Fibroblast of pulmonary artery (primary cell): ENCODE data around the gene ANO2.

Source experiments
- DNase-seq: peaks from one replicate; pipeline ENCODE4 v3.0.0-alpha.2; 2010; ENCODE audit warnings: low read depth
- H3K4me3 ChIP-seq: replicated peaks from 2 replicates; pipeline ENCODE4 v1.5.1; 2011; ENCODE audit warnings: low read depth, mild to moderate bottlenecking, control low read depth, low read length, moderate library complexity
- TF ChIP-seq, protein P1 (sequence below): IDR thresholded peaks from 2 replicates; pipeline ENCODE4 v1.5.1; 2011; ENCODE audit warnings: mild to moderate bottlenecking, control low read depth, low read length, inconsistent platforms; ENCODE audit errors: missing control alignments

ANO2 gene

DNA sequence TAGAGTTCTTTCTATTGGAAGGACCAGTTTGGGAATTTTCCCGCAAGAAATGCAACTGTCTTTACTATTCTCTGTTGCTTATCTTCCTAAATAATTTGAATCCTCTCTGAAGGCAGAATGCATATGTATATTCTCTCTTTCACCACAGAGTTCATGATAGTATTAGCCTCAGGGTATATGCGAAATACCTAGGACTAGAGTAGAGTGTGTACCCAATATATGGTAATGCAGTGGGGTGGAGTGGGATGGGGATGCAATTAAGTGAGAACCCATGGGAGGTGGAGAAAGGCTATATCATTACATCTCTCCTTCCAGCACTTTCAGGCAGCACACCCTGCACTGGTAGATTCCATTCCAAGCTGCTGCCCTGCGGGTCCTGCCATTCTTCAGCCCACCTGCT is 207.3 kb downstream of the ANO2 start:
- no peak for DNase-seq
- H3K4me3 ChIP-seq, result no peak overlapping the region
- TF ChIP-seq, protein P1, sequence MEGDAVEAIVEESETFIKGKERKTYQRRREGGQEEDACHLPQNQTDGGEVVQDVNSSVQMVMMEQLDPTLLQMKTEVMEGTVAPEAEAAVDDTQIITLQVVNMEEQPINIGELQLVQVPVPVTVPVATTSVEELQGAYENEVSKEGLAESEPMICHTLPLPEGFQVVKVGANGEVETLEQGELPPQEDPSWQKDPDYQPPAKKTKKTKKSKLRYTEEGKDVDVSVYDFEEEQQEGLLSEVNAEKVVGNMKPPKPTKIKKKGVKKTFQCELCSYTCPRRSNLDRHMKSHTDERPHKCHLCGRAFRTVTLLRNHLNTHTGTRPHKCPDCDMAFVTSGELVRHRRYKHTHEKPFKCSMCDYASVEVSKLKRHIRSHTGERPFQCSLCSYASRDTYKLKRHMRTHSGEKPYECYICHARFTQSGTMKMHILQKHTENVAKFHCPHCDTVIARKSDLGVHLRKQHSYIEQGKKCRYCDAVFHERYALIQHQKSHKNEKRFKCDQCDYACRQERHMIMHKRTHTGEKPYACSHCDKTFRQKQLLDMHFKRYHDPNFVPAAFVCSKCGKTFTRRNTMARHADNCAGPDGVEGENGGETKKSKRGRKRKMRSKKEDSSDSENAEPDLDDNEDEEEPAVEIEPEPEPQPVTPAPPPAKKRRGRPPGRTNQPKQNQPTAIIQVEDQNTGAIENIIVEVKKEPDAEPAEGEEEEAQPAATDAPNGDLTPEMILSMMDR, result no peak

GRCh38 chr12:5736527-5736926 is 208.5 kb downstream of the ANO2 start:
- DNase-seq, result no peak
- TF ChIP-seq, protein P1, result no peak
- no peak overlapping the region for H3K4me3 ChIP-seq

- H3K4me3 ChIP-seq, result no peak overlapping the region
- TF ChIP-seq, protein P1, result no peak
- DNase-seq, result no peak
These were observed 209.0 kb downstream of the ANO2 start for GRCh38 chr12:5736016-5736415.

- no peak for DNase-seq
- TF ChIP-seq, protein P1, result no peak
- no peak overlapping the region for H3K4me3 ChIP-seq
These were observed 211.1 kb downstream of the ANO2 start for GRCh38 chr12:5733916-5734315.

- DNase-seq, result no peak
- TF ChIP-seq, protein P1, result no peak
- no peak overlapping the region for H3K4me3 ChIP-seq
These were observed 211.8 kb downstream of the ANO2 start for GRCh38 chr12:5733136-5733755.

DNA sequence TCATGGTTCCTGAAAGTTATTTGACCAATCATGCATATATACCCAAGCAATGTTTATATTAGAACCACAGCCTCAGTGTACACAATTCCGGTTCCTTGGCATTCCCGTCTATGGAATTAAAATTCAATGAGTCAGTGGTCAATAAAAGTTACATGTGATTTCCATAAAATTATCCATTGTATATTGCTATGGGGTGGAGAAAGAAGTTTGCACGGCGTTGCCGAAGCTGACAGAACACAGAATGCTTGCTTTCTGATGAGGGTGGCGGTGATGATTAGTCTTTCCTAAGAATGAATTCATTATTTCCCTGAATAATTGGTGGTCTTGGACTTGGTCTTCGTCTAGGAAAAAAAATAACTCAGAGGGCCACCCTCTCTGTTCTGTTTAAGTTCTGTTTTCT is 214.1 kb downstream of the ANO2 start:
- no peak for DNase-seq
- TF ChIP-seq, protein P1, result no peak
- H3K4me3 ChIP-seq, result no peak overlapping the region

DNA sequence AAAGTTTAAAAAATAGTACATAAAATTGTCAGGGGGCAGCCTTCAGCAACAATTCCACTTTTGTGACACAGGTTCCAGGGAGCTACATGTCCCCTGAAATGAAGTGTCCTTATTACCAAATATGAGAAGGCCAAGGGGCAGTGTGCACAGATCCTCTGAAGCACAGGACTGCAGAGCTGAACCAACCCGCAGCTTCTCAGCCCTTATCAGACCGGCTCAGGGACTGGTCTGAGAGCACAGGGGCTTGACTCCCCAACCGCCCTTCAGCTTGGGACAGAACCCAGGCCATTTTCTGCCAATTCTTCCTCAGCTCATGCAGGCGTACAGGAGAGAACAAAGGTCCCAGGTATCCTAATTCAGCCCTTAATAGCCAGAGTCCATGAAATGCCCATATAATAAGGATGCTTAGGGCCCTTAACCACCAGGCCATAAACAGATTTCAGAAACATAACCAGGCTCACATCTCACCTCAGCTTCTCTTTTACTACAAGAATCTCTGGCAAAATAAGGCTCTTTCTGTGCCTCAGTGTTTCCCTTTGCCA is 221.3 kb downstream of the ANO2 start:
- no peak overlapping the region for H3K4me3 ChIP-seq
- DNase-seq, result no peak
- TF ChIP-seq, protein P1, result no peak
